Calu3 (cell line): ENCODE data around the gene RGS2. TPM values are rescaled to one million over a fixed set of nuclear protein-coding genes. Genes with fewer than 3 reads are reported as not detected.

ENCODE experiments used
- BruUV-seq: library from RNA; stranded (reverse); fragments of 400-500 nt; replicated peaks from 2 replicates; lab custom pipeline; 2021; lab: Mats Ljungman, UMichigan
- CTCF ChIA-PET: fragments of 300-600 bp; sonication (Branson Sonifier 250); formaldehyde crosslinking; loops from one replicate; lab custom pipeline; 2022; ENCODE audit warnings: antibody characterized with exemption; lab: Charles Lee
- DNase-seq: peaks from one replicate; pipeline ENCODE4 v3.0.0; 2022
- H3K27ac Mint-ChIP-seq: one replicate; pipeline ENCODE4 v1.8.0; 2022; ENCODE audit warnings: mixed read lengths; ENCODE audit not compliant: unreplicated experiment
- H3K27me3 Mint-ChIP-seq: one replicate; pipeline ENCODE4 v1.8.0; 2022; ENCODE audit warnings: mixed read lengths; ENCODE audit not compliant: unreplicated experiment
- H3K36me3 Mint-ChIP-seq: one replicate; pipeline ENCODE4 v1.8.0; 2022; ENCODE audit warnings: mild to moderate bottlenecking, moderate library complexity, mixed read lengths; ENCODE audit not compliant: insufficient read depth, unreplicated experiment
- H3K4me1 Mint-ChIP-seq: one replicate; pipeline ENCODE4 v1.8.0; 2022; ENCODE audit warnings: mild to moderate bottlenecking, low read depth, mixed read lengths; ENCODE audit not compliant: unreplicated experiment
- H3K4me3 Mint-ChIP-seq: one replicate; pipeline ENCODE4 v1.8.0; 2022; ENCODE audit warnings: mild to moderate bottlenecking, low read depth, moderate library complexity, mixed read lengths; ENCODE audit not compliant: unreplicated experiment
- H3K9me3 Mint-ChIP-seq: one replicate; pipeline ENCODE4 v1.8.0; 2022; ENCODE audit warnings: low read depth, mixed read lengths; ENCODE audit not compliant: unreplicated experiment
- CTCF ChIP-seq: fragments of 200-600 bp; IDR thresholded peaks from one replicate; pipeline ENCODE4 v1.8.0; 2022; ENCODE audit warnings: antibody characterized with exemption; ENCODE audit not compliant: unreplicated experiment
- intact Hi-C: fragments of 100-400 bp; cut with micrococcal nuclease; formaldehyde crosslinking; loops from one replicate; pipeline ENCODE4 v1.10.0; 2022; ENCODE audit not compliant: unreplicated experiment
- total RNA-seq: library from RNA; stranded (reverse); gene quantifications from 2 replicates; pipeline ENCODE4 v1.2.3, GENCODE V29; 2022

Gene RGS2
- total RNA-seq, 1 experiment from 2014 or later = 46.9 TPM

DNA sequence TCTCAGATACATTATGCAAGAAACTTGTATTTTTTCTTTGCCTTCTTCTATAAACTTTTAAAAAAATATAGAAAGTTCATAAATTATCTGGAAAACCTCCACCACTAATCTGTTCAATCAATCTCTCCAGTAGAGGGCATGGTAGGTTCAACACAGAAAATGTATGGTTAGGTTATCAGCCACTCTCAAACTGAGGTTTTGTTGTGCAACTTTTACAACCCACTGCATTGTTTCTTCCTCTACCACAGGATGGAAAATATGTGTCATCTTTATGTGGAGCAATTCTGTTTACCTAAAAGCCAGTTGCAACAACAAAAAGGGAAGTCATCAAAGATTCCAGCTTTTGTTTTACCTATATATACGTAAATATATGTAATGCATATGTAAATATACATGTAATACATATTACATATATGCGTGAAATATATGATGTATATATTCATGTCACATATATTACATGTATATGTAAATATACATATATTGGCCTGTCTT is 3.0 kb upstream of the RGS2 start:
- BruUV-seq = no TSS peak
- CTCF ChIA-PET = interaction anchor here (0.6 to 4.3 kb wide), 5 partner anchors 109 to 293 kb away, joined by 3 to 47 read pairs (median 4); no protein-coding TSS in a partner anchor
- no peak overlapping the region for H3K4me3 Mint-ChIP-seq

DNA sequence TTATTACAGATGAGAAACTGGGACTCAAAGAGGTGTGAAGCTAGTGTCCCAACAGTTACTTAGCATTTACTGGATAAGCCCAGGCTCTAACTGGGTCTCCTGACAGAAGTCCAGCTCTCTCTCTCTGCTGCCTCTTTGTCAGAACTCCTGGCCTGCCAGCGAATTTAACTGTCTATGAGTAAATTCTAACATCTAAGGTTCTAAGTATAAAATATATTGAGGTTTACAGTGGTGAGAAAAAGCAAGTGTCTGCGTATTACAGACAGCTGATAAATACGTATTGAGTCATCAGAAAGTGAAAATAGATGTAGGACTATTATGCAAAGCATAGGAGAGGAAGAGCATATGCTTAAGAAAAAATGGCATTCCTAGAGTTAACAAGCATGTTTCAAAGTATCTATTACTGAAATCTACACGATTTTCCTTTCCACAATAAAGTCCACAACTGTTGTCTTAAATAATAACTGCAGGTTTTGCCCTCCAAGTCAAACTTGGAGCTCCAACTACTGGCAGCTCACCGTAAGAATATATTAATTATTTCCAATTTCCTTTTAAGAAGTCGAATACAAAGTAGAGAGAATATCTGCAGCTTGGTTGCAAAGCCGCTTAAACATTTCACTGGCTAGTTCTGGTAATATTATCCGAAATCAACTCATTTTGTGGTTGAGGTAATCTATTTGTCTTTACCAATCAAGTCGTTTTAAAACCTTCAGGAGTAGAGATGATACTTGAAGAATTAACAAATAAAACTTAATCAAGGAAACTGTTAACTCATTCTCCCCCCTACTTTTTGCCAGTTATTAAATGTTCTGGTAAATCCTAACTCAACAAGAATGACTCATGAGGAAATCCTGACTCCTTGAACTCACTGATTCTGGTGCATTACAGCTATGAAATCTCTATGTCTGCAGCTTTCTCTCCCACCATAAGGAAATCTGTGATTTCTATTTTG is 1.4 kb upstream of the RGS2 start:
- intact Hi-C loops = loop anchor here (1.0 to 5.0 kb wide), 7 partner anchors 60 to 331 kb away; partner anchors contain the start of gene CDC73
- no peak for TF ChIP-seq CTCF
- H3K27ac Mint-ChIP-seq = peak overlapping the region; percentile 99
- H3K36me3 Mint-ChIP-seq = peaks cover 60% of the 10 kb centered on the region
- no peaks in the 10 kb centered on the region for H3K9me3 Mint-ChIP-seq
- H3K27me3 Mint-ChIP-seq = no peaks in the 10 kb centered on the region
- BruUV-seq = no TSS peak
- H3K4me3 Mint-ChIP-seq = peak overlapping the region; percentile 99
- no peak for DNase-seq
- CTCF ChIA-PET = interaction anchor here (0.5 to 4.3 kb wide), 20 partner anchors 11 to 333 kb away, joined by 3 to 47 read pairs (median 4); no protein-coding TSS in a partner anchor
- H3K4me1 Mint-ChIP-seq = peaks cover 30% of the 10 kb centered on the region

More for the DNA sequence above, 3.0 kb upstream of the RGS2 start:
- H3K36me3 Mint-ChIP-seq = peaks cover 50% of the 10 kb centered on the region
- peak overlapping the region; percentile 99 for H3K27ac Mint-ChIP-seq
- TF ChIP-seq CTCF = peak; percentile 45
- DNase-seq = peak; percentile 53
- intact Hi-C loops = loop anchor here (2.0 to 5.0 kb wide), 4 partner anchors 174 to 329 kb away; partner anchors contain the start of gene CDC73
- no peaks in the 10 kb centered on the region for H3K27me3 Mint-ChIP-seq
- H3K4me1 Mint-ChIP-seq = peaks cover 22% of the 10 kb centered on the region
- H3K9me3 Mint-ChIP-seq = no peaks in the 10 kb centered on the region

- DNase-seq = no peak
- CTCF ChIA-PET = interaction anchor here (0.5 to 4.3 kb wide), 13 partner anchors 11 to 334 kb away, joined by 3 to 47 read pairs (median 8); no protein-coding TSS in a partner anchor
- intact Hi-C loops = loop anchor here (1.0 to 5.0 kb wide), 4 partner anchors 107 to 314 kb away; partner anchors contain the start of gene CDC73
- TSS peak; percentile 86 for BruUV-seq
- no peak for TF ChIP-seq CTCF
- peaks cover 60% of the 10 kb centered on the region for H3K36me3 Mint-ChIP-seq
- H3K27ac Mint-ChIP-seq = peak overlapping the region; percentile 99
- H3K9me3 Mint-ChIP-seq = no peaks in the 10 kb centered on the region
- no peaks in the 10 kb centered on the region for H3K27me3 Mint-ChIP-seq
- H3K4me3 Mint-ChIP-seq = peak overlapping the region; percentile 99
- peaks cover 32% of the 10 kb centered on the region for H3K4me1 Mint-ChIP-seq
Measured at GRCh38 chr1:192808163-192808517, 699 bp upstream of the RGS2 start.
